ENCODE data around the gene SRGAP2B.
"Not testable (repeated sequence)": the region's sequence is repeated elsewhere in the genome, so short reads cannot be mapped to it uniquely, and the experiment has no call there.

- TF ChIP-seq CTCF (IDR thresholded peaks at IDR 0.05; ENCODE audit: low read depth, low read length, poor library complexity, severe bottlenecking); EZH2phosphoT487 (IDR thresholded peaks at IDR 0.05; ENCODE audit: borderline replicate concordance, low read length): not testable (repeated sequence)
Measured at GRCh38 chr1:144948390-144948789, 146.7 kb downstream of the SRGAP2B start.

Data from DOHH2 (cell line).